SK-N-SH treated with all-trans-retinoic acid at 6 μM for 48 hours (cell line): Measurements from ENCODE around the gene CSTB.

Experiments used
- ATAC-seq: fragments of 200-7000 bp; cut with Tn5 transposase; 3 replicates; pipeline ENCODE4 v1.9.1; 2020; ENCODE audit warnings: mild to moderate bottlenecking, moderate library complexity
- BACH2 ChIP-seq: fragments of 250-450 bp; sonication (Bioruptor Pico); IDR thresholded peaks from 2 replicates; pipeline ENCODE4 v1.9.0; 2021; ENCODE audit warnings: mild to moderate bottlenecking, borderline replicate concordance
- CREB5 ChIP-seq: fragments of 250-450 bp; sonication (Bioruptor Pico); IDR thresholded peaks from 2 replicates; pipeline ENCODE4 v1.5.1; 2020; ENCODE audit warnings: low read depth, mild to moderate bottlenecking, moderate library complexity
- CSDC2 ChIP-seq: fragments of 250-450 bp; sonication (Bioruptor Pico); IDR thresholded peaks from 2 replicates; pipeline ENCODE4 v1.5.0; 2020; ENCODE audit warnings: mild to moderate bottlenecking, moderate library complexity
- GLIS3 ChIP-seq: fragments of 250-450 bp; sonication (Bioruptor Pico); IDR thresholded peaks from 2 replicates; pipeline ENCODE4 v1.5.0; 2020; ENCODE audit warnings: mild to moderate bottlenecking, moderate library complexity
- OSR1 ChIP-seq: fragments of 250-450 bp; sonication (Bioruptor Pico); IDR thresholded peaks from 2 replicates; pipeline ENCODE4 v1.8.0; 2022; ENCODE audit warnings: moderate library complexity, mild to moderate bottlenecking, inconsistent platforms
- PATZ1 ChIP-seq: fragments of 250-450 bp; sonication (Bioruptor Pico); IDR thresholded peaks from 2 replicates; pipeline ENCODE4 v1.8.0; 2020; ENCODE audit warnings: mild to moderate bottlenecking, moderate library complexity, borderline replicate concordance
- POU6F1 ChIP-seq: fragments of 250-450 bp; sonication (Bioruptor Pico); IDR thresholded peaks from 2 replicates; pipeline ENCODE4 v1.8.0; 2021; ENCODE audit warnings: low read depth, mild to moderate bottlenecking, moderate library complexity, borderline replicate concordance
- RARB ChIP-seq: fragments of 250-450 bp; sonication (Bioruptor Pico); IDR thresholded peaks from 2 replicates; pipeline ENCODE4 v1.8.0; 2021; ENCODE audit warnings: mild to moderate bottlenecking, moderate library complexity
- SNAI2 ChIP-seq: fragments of 250-450 bp; sonication (Bioruptor Pico); IDR thresholded peaks from 2 replicates; pipeline ENCODE4 v1.5.0; 2020; ENCODE audit warnings: mild to moderate bottlenecking, moderate library complexity
- TOX ChIP-seq: fragments of 250-450 bp; sonication (Bioruptor Pico); IDR thresholded peaks from 2 replicates; pipeline ENCODE4 v1.8.0; 2021; ENCODE audit warnings: mild to moderate bottlenecking, moderate library complexity, borderline replicate concordance
- TSHZ2 ChIP-seq: fragments of 250-450 bp; sonication (Bioruptor Pico); IDR thresholded peaks from 2 replicates; pipeline ENCODE4 v1.5.0; 2020; ENCODE audit warnings: mild to moderate bottlenecking, moderate library complexity
- ZC3H10 ChIP-seq: fragments of 250-450 bp; sonication (Bioruptor Pico); IDR thresholded peaks from 2 replicates; pipeline ENCODE4 v1.5.1; 2021; ENCODE audit warnings: mild to moderate bottlenecking, moderate library complexity
- ZFP30 ChIP-seq: fragments of 450-650 bp; formaldehyde crosslinking; IDR thresholded peaks from 2 replicates; pipeline ENCODE4 v1.5.0; 2022; ENCODE audit warnings: mild to moderate bottlenecking, moderate library complexity
- ZNF565 ChIP-seq: fragments of 450-650 bp; formaldehyde crosslinking; conservative IDR thresholded peaks from 2 replicates; pipeline ENCODE4 v1.5.0; 2020; ENCODE audit warnings: low read depth, mild to moderate bottlenecking, moderate library complexity
- ZNF70 ChIP-seq: fragments of 450-650 bp; formaldehyde crosslinking; IDR thresholded peaks from 2 replicates; pipeline ENCODE4 v1.5.0; 2020; ENCODE audit warnings: mild to moderate bottlenecking, moderate library complexity
- ZNF8 ChIP-seq: fragments of 450-650 bp; formaldehyde crosslinking; IDR thresholded peaks from 2 replicates; pipeline ENCODE4 v1.5.0; 2020; ENCODE audit warnings: mild to moderate bottlenecking, moderate library complexity

CSTB gene

GRCh38 chr21:43757601-43758000, 18.5 kb downstream of the CSTB start:
- no peak for ATAC-seq
- no peak for TF ChIP-seq TOX (CRISPR knock-in tag)
- no peak for TF ChIP-seq ZC3H10
- no peak for TF ChIP-seq TSHZ2

GRCh38 chr21:43755820-43756594, 20.1 kb downstream of the CSTB start:
- TF ChIP-seq ZFP30 (no peak), ZC3H10 (no peak), ZNF8 (CRISPR knock-in tag) (no peak), ZNF565 (no peak)
- ATAC-seq = no peak

GRCh38 chr21:43754948-43755781, 20.9 kb downstream of the CSTB start:
- TF ChIP-seq SNAI2 (CRISPR knock-in tag) (no peak), RARB (CRISPR knock-in tag) (no peak), CREB5 (CRISPR knock-in tag) (no peak), ZNF70 (CRISPR knock-in tag) (no peak), PATZ1 (CRISPR knock-in tag) (no peak), OSR1 (CRISPR knock-in tag) (no peak), ZNF565 (no peak), CSDC2 (CRISPR knock-in tag) (no peak)
- no peak; the same call in 2 of the 3 replicates for ATAC-seq

- TF ChIP-seq ZC3H10 (no peak), GLIS3 (CRISPR knock-in tag) (no peak)
- no peak for ATAC-seq
Observed at GRCh38 chr21:43753439-43753799, 22.7 kb downstream of the CSTB start.

GRCh38 chr21:43752758-43753438, 23.2 kb downstream of the CSTB start:
- no peak for TF ChIP-seq ZNF565
- TF ChIP-seq, all 23 proteins: peak for 0
- ATAC-seq = no peak

- no peak for TF ChIP-seq CSDC2 (CRISPR knock-in tag)
- no peak for TF ChIP-seq ZNF8 (CRISPR knock-in tag)
- no peak for TF ChIP-seq OSR1 (CRISPR knock-in tag)
- no peak for TF ChIP-seq RARB (CRISPR knock-in tag)
- TF ChIP-seq TOX (CRISPR knock-in tag) = no peak
- no peak for TF ChIP-seq POU6F1
- TF ChIP-seq BACH2 = no peak
- TF ChIP-seq, all 23 proteins: peak for 0
- ATAC-seq = no peak
Observed at GRCh38 chr21:43751955-43752591, 24.0 kb downstream of the CSTB start.
